Parathyroid adenoma (tissue), 2 donors: ENCODE data around the gene TEAD1.
A peak's percentile ranks its signal among the peaks of the same experiment; 100 is the strongest.

Source experiments
- H2AFZ ChIP-seq: fragments of 300-600 bp; sonication (generic); one replicate; pipeline ENCODE4 v1.7.0; 2017; ENCODE audit warnings: antibody characterized with exemption, mild to moderate bottlenecking
- H3K27ac ChIP-seq: fragments of 300-600 bp; sonication (generic); one replicate; pipeline ENCODE4 v1.7.0; 2017
- H3K27me3 ChIP-seq: fragments of 300-600 bp; sonication (generic); one replicate; pipeline ENCODE4 v1.7.0; 2017; ENCODE audit warnings: low read length; ENCODE audit not compliant: control insufficient read depth, insufficient read depth
- H3K36me3 ChIP-seq: fragments of 300-600 bp; sonication (generic); one replicate; pipeline ENCODE4 v1.7.0; 2017; ENCODE audit warnings: low read length; ENCODE audit not compliant: control insufficient read depth, insufficient read depth
- H3K4me1 ChIP-seq: fragments of 300-600 bp; sonication (generic); one replicate; pipeline ENCODE4 v1.7.0; 2017; ENCODE audit warnings: control low read depth
- H3K4me2 ChIP-seq: fragments of 300-600 bp; sonication (generic); one replicate; pipeline ENCODE4 v1.7.0; 2017; ENCODE audit warnings: low read length
- H3K4me3 ChIP-seq: fragments of 300-600 bp; sonication (generic); one replicate; pipeline ENCODE4 v1.7.0; 2017; ENCODE audit warnings: low read depth, low read length
- H3K79me2 ChIP-seq: fragments of 300-600 bp; sonication (generic); one replicate; pipeline ENCODE4 v1.7.0; 2017; ENCODE audit warnings: control low read depth
- H3K9ac ChIP-seq: fragments of 300-600 bp; sonication (generic); one replicate; pipeline ENCODE4 v1.7.0; 2017; ENCODE audit warnings: mild to moderate bottlenecking
- H3K9me3 ChIP-seq: fragments of 300-600 bp; sonication (generic); one replicate; pipeline ENCODE4 v1.7.0; 2017; ENCODE audit warnings: low read length; ENCODE audit not compliant: control insufficient read depth
- CTCF ChIP-seq: fragments of 300-600 bp; sonication (generic); IDR thresholded peaks from one replicate; pipeline ENCODE4 v1.7.0; 2017; ENCODE audit warnings: antibody characterized with exemption, mild to moderate bottlenecking
- donor health status: primary hyperparathyroidism.

Gene TEAD1

GRCh38 chr11:12674936-12675696, 895 bp downstream of the TEAD1 start:
- no peaks in the 10 kb centered on the region for H3K4me1 ChIP-seq
- no peak overlapping the region for H3K9ac ChIP-seq
- H3K27me3 ChIP-seq, result no peaks in the 10 kb centered on the region
- TF ChIP-seq CTCF, result no peak
- peaks cover 9% of the 10 kb centered on the region for H3K79me2 ChIP-seq
- H3K27ac ChIP-seq, result peak overlapping the region; percentile 73
- H3K36me3 ChIP-seq, result no peaks in the 10 kb centered on the region
- H3K4me3 ChIP-seq, result peak overlapping the region; percentile 54
- H3K9me3 ChIP-seq, result no peaks in the 10 kb centered on the region
- peak overlapping the region; percentile 74 for H3K4me2 ChIP-seq
- H2AFZ ChIP-seq, result peak overlapping the region; percentile 58

GRCh38 chr11:12675951-12676711, 1.9 kb downstream of the TEAD1 start:
- peaks cover 13% of the 10 kb centered on the region for H3K79me2 ChIP-seq
- no peak overlapping the region for H3K9ac ChIP-seq
- no peak for TF ChIP-seq CTCF
- H2AFZ ChIP-seq, result peak overlapping the region; percentile 28
- no peaks in the 10 kb centered on the region for H3K9me3 ChIP-seq
- peak overlapping the region; percentile 54 for H3K4me3 ChIP-seq
- peak overlapping the region; percentile 73 for H3K27ac ChIP-seq
- H3K4me1 ChIP-seq, result no peaks in the 10 kb centered on the region
- H3K36me3 ChIP-seq, result no peaks in the 10 kb centered on the region
- H3K27me3 ChIP-seq, result no peaks in the 10 kb centered on the region
- H3K4me2 ChIP-seq, result peak overlapping the region; percentile 74

GRCh38 chr11:12677131-12677530, 2.9 kb downstream of the TEAD1 start:
- no peaks in the 10 kb centered on the region for H3K9me3 ChIP-seq
- peaks cover 17% of the 10 kb centered on the region for H3K79me2 ChIP-seq
- no peaks in the 10 kb centered on the region for H3K27me3 ChIP-seq
- peaks cover 4% of the 10 kb centered on the region for H3K4me1 ChIP-seq
- H3K4me2 ChIP-seq, result no peak overlapping the region
- H3K27ac ChIP-seq, result peak overlapping the region; percentile 21
- H3K9ac ChIP-seq, result no peak overlapping the region
- H3K36me3 ChIP-seq, result no peaks in the 10 kb centered on the region
- no peak overlapping the region for H2AFZ ChIP-seq
- H3K4me3 ChIP-seq, result no peak overlapping the region
- TF ChIP-seq CTCF, result no peak

- Histone ChIP-seq H3K27ac (peak overlapping the region; percentile 21), H3K4me2 (no peak overlapping the region), H3K9ac (no peak overlapping the region), H3K9me3 (no peaks in the 10 kb centered on the region), H3K4me3 (no peak overlapping the region), H3K36me3 (no peaks in the 10 kb centered on the region), H3K4me1 (peaks cover 6% of the 10 kb centered on the region), H3K79me2 (peaks cover 19% of the 10 kb centered on the region), H3K27me3 (no peaks in the 10 kb centered on the region), H2AFZ (no peak overlapping the region)
- TF ChIP-seq CTCF, result no peak
These were observed 3.9 kb downstream of the TEAD1 start for GRCh38 chr11:12678092-12678491.
